OCI-LY3 (cell line): ENCODE measurements around the gene SHMT2.
A peak's percentile ranks its signal among the peaks of the same experiment; 100 is the strongest.

Experiments used
- H2AFZ ChIP-seq: fragments of 200-600, 300-600 bp; shearing (Covaris generic); 2 replicates; pipeline ENCODE4 v1.6.0; 2014; ENCODE audit warnings: antibody characterized with exemption, low read depth, low read length
- H3K27ac ChIP-seq: fragments of 200-600, 300-600 bp; sonication (generic); 2 replicates; pipeline ENCODE4 v1.5.1; 2014; ENCODE audit warnings: mild to moderate bottlenecking, low read length, moderate library complexity, mixed read lengths
- H3K27me3 ChIP-seq: fragments of 200-600, 300-600 bp; sonication (generic); 2 replicates; pipeline ENCODE4 v1.6.1; 2014; ENCODE audit warnings: low read depth, low read length, mixed read lengths
- H3K36me3 ChIP-seq: fragments of 200-600, 300-600 bp; sonication (generic); replicated peaks from 2 replicates; pipeline ENCODE3; 2014; ENCODE audit warnings: low read depth, low read length, mixed read lengths
- H3K4me1 ChIP-seq: fragments of 300-600, 200-600 bp; sonication (generic); 2 replicates; pipeline ENCODE4 v1.6.1; 2014; ENCODE audit warnings: low read length, mixed read lengths
- H3K4me2 ChIP-seq: fragments of 200-600, 300-600 bp; sonication (generic); 2 replicates; pipeline ENCODE4 v1.6.1; 2014; ENCODE audit warnings: low read length, mixed read lengths
- H3K4me3 ChIP-seq: fragments of 300-600, 200-600 bp; sonication (generic); 2 replicates; pipeline ENCODE4 v1.5.1; 2014; ENCODE audit warnings: antibody characterized with exemption, mild to moderate bottlenecking, low read length, moderate library complexity
- H3K79me2 ChIP-seq: fragments of 300-600, 200-600 bp; shearing (Covaris generic); 2 replicates; pipeline ENCODE4 v1.6.1; 2014; ENCODE audit warnings: mild to moderate bottlenecking, low read length, mixed read lengths
- H3K9ac ChIP-seq: fragments of 300-600, 200-600 bp; shearing (Covaris generic); 2 replicates; pipeline ENCODE4 v1.6.0; 2014; ENCODE audit warnings: mild to moderate bottlenecking, low read length, moderate library complexity
- H3K9me3 ChIP-seq: fragments of 200-600, 300-600 bp; shearing (Covaris generic); 2 replicates; pipeline ENCODE4 v1.6.1; 2014; ENCODE audit warnings: low read length, mixed read lengths; ENCODE audit not compliant: insufficient read depth
- H4K20me1 ChIP-seq: fragments of 200-600, 300-600 bp; sonication (generic); 2 replicates; pipeline ENCODE4 v1.6.1; 2016; ENCODE audit warnings: low read length, mixed read lengths; ENCODE audit not compliant: insufficient read depth
- EZH2phosphoT487 ChIP-seq: fragments of 200-600 bp; shearing (Covaris generic); IDR thresholded peaks from 2 replicates; pipeline ENCODE4 v1.6.1; 2018; ENCODE audit warnings: antibody characterized with exemption, mixed run types, low read depth
- TF ChIP-seq, protein P1 (sequence below): fragments of 200-600, 300-600 bp; sonication (generic); IDR thresholded peaks from 2 replicates; pipeline ENCODE4 v1.5.1; 2014; ENCODE audit warnings: antibody characterized with exemption, low read length, low read depth

The SHMT2 gene

DNA sequence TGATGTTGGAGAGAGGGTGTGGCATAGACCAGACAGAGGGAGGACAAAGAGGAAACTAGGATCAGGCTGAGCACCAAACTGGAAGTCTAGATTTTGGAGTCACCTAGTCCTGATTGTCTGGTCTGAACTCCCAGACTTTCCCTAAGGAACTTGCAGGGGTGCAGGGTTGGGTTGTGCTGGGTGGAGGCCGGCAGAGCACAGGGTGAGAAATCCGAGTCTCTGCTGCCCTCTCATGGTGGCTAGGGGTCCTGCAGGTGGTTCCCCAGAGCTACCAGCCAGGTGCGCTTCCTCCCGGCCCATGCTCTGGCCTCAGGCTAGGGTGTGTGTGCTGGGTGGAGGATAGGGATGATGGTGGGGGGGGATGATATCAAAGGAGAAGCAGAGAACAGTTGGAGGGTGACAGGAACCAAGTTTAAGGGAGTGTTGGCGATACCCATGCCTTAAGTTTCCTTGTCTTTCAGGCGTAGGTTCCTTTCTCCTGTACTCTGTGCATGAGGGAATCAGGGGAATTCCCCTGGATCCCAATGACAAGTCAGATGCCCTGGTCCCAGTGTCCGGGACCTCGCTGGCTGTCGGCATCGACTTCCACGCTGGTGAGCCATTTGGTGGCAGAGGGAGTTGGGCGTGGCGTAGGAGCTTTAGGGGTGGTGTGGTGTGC lies 46.5 kb upstream of the SHMT2 start:
- peak overlapping the region; percentile 55 for H3K4me2 ChIP-seq
- H3K27ac ChIP-seq = no peak overlapping the region
- H3K9ac ChIP-seq = no peak overlapping the region
- H3K4me1 ChIP-seq = peaks cover 5% of the 10 kb centered on the region
- peak overlapping the region; percentile 8; the same call in 1 of the 2 replicates for H3K4me3 ChIP-seq
- no peaks in the 10 kb centered on the region for H4K20me1 ChIP-seq
- TF ChIP-seq, protein P1, sequence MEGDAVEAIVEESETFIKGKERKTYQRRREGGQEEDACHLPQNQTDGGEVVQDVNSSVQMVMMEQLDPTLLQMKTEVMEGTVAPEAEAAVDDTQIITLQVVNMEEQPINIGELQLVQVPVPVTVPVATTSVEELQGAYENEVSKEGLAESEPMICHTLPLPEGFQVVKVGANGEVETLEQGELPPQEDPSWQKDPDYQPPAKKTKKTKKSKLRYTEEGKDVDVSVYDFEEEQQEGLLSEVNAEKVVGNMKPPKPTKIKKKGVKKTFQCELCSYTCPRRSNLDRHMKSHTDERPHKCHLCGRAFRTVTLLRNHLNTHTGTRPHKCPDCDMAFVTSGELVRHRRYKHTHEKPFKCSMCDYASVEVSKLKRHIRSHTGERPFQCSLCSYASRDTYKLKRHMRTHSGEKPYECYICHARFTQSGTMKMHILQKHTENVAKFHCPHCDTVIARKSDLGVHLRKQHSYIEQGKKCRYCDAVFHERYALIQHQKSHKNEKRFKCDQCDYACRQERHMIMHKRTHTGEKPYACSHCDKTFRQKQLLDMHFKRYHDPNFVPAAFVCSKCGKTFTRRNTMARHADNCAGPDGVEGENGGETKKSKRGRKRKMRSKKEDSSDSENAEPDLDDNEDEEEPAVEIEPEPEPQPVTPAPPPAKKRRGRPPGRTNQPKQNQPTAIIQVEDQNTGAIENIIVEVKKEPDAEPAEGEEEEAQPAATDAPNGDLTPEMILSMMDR = peak; percentile 87
- TF ChIP-seq EZH2phosphoT487 = no peak
- peaks cover 6% of the 10 kb centered on the region for H3K27me3 ChIP-seq
- H2AFZ ChIP-seq = no peak overlapping the region
- H3K9me3 ChIP-seq = no peaks in the 10 kb centered on the region
- no peaks in the 10 kb centered on the region for H3K36me3 ChIP-seq
- no peaks in the 10 kb centered on the region for H3K79me2 ChIP-seq

DNA sequence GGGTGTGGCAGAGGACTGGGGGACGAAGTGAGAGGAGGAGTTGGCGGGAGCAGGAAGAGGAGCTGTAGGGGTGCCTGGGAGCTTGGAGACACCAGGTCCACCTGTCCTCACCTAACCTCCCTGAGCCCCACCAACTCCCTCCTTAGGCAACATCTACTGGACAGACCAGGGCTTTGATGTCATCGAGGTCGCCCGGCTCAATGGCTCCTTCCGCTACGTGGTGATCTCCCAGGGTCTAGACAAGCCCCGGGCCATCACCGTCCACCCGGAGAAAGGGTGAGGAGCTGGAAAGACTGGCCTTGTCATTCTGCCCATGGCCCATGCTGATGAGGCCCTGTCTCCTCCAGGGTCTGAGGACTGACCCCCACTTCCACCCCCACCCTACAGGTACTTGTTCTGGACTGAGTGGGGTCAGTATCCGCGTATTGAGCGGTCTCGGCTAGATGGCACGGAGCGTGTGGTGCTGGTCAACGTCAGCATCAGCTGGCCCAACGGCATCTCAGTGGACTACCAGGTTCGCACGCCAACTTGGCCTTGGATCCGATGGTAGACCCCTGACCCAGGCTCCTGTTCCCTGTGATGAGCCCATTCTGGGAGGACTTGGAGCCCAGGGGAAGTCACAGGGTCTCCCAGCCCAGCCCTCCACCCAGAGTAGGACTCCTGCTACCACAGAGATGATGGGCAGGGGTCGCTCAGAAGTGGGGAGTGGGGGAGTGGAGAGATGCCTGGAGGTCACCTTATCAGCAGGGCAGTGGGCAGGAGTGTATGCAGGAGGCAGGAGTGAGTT lies 45.4 kb upstream of the SHMT2 start:
- H3K4me1 ChIP-seq = peaks cover 5% of the 10 kb centered on the region
- no peaks in the 10 kb centered on the region for H4K20me1 ChIP-seq
- no peak overlapping the region for H3K9ac ChIP-seq
- peaks cover 6% of the 10 kb centered on the region for H3K27me3 ChIP-seq
- no peaks in the 10 kb centered on the region for H3K36me3 ChIP-seq
- H3K9me3 ChIP-seq = no peaks in the 10 kb centered on the region
- H2AFZ ChIP-seq = no peak overlapping the region
- TF ChIP-seq EZH2phosphoT487 = no peak
- TF ChIP-seq, protein P1 = no peak
- no peak overlapping the region for H3K4me2 ChIP-seq
- no peak overlapping the region for H3K4me3 ChIP-seq
- no peak overlapping the region for H3K27ac ChIP-seq
- no peaks in the 10 kb centered on the region for H3K79me2 ChIP-seq

DNA sequence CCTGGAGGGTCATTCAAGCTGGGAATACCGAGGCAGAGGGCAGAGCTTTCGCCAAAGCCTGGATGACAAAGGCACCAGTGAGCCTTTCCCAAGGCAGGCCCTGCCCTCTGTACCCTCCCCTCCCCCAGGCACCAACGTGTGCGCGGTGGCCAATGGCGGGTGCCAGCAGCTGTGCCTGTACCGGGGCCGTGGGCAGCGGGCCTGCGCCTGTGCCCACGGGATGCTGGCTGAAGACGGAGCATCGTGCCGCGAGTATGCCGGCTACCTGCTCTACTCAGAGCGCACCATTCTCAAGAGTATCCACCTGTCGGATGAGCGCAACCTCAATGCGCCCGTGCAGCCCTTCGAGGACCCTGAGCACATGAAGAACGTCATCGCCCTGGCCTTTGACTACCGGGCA lies 44.1 kb upstream of the SHMT2 start:
- no peak overlapping the region for H2AFZ ChIP-seq
- no peaks in the 10 kb centered on the region for H3K9me3 ChIP-seq
- H3K79me2 ChIP-seq = no peaks in the 10 kb centered on the region
- no peaks in the 10 kb centered on the region for H4K20me1 ChIP-seq
- no peaks in the 10 kb centered on the region for H3K36me3 ChIP-seq
- peaks cover 6% of the 10 kb centered on the region for H3K27me3 ChIP-seq
- no peak for TF ChIP-seq EZH2phosphoT487
- no peak overlapping the region for H3K27ac ChIP-seq
- no peak overlapping the region for H3K9ac ChIP-seq
- H3K4me1 ChIP-seq = peaks cover 5% of the 10 kb centered on the region
- H3K4me2 ChIP-seq = no peak overlapping the region
- H3K4me3 ChIP-seq = no peak overlapping the region

DNA sequence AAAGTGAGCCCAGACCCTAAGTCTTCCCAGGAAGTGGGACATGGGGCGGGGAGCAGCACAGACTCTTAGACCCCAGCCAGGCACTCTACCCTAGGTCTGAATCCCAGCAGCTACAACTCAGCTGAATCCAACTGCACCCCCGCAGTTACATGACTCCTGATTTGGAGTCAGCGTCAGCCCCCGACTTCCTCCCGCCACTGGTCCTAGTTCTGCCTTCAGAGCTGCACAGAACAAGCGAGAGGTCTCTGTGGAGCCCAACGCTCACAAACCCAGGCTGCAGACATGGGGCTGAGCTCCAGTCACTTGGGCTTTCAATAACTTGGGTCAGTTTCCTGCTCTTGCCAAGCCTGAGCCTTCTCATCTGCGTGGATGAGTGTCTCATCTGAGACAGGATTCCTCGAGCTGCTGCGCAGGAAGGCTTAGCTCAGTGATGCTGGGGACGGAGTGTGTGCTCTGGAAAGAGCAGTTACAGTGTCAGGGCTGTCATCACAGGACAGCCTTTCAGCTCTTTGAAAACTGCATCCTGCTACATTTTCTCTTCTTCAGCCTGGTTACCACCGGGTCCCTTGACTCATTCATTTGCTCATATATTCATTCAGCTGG lies 43.5 kb upstream of the SHMT2 start:
- Histone ChIP-seq H3K4me1 (peaks cover 5% of the 10 kb centered on the region), H2AFZ (no peak overlapping the region), H4K20me1 (no peaks in the 10 kb centered on the region), H3K27me3 (peaks cover 6% of the 10 kb centered on the region), H3K9me3 (no peaks in the 10 kb centered on the region), H3K79me2 (no peaks in the 10 kb centered on the region), H3K4me2 (no peak overlapping the region), H3K36me3 (no peaks in the 10 kb centered on the region), H3K9ac (no peak overlapping the region), H3K4me3 (no peak overlapping the region), H3K27ac (no peak overlapping the region)
- no peak for TF ChIP-seq EZH2phosphoT487
- TF ChIP-seq, protein P1 = no peak
